Fibroblast of skin of left quadriceps (primary cell): ENCODE data around the gene GALNT9.

Experiments used
- DNase-seq, 2 experiments: peaks; one replicate each; pipeline ENCODE4 v3.0.0-alpha.2; 2013; ENCODE audit warnings: low read depth in 2 of 2

GALNT9 gene

DNA sequence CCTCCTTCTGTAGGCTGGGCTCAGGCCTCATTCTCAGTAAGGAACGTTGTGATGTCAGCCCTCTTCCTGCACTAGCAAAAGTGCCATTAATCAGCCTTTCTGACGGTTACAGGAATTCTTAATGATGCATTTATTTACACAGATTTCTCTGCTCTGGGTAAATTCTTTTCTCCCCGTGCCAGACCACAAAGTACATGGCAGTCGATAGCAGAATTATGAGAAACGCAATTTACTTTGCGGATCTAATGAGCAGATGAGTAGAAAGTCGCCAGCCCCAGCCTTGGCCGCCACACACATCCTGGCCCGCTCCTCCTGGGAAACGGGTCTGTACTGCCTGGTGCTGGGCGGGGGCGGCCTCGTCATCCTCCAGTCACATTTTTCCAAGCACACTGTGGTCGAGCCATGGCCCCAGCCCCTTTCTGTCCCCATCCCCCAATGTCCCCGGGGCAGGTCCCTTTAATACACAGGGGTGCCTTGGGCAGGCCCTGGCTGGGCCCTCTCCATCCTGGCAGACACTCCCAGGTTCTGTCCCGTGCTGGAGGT lies 159.2 kb downstream of the GALNT9 start:
- peak; percentile 76 to 78 for DNase-seq

DNA sequence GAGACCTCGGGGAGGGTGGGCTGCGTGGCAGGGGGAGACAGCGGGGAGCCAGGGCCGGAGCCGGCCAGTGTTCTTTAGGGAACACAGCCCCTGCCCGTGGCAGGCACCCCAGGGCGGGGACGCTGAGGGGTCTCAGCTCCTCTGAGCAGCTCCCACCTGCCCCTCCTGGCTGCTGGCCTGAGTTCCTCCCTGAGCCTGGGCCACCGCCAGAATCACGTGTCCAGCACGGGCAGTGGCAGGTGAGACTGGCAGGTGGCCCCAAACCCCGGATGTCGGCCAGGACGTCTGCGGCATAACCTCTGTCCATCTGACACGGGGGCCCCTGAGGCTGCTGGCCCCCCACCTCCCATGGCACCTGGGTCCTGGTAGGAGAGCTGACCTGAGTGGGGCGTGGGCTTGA lies 160.0 kb downstream of the GALNT9 start:
- DNase-seq, result no peak

DNA sequence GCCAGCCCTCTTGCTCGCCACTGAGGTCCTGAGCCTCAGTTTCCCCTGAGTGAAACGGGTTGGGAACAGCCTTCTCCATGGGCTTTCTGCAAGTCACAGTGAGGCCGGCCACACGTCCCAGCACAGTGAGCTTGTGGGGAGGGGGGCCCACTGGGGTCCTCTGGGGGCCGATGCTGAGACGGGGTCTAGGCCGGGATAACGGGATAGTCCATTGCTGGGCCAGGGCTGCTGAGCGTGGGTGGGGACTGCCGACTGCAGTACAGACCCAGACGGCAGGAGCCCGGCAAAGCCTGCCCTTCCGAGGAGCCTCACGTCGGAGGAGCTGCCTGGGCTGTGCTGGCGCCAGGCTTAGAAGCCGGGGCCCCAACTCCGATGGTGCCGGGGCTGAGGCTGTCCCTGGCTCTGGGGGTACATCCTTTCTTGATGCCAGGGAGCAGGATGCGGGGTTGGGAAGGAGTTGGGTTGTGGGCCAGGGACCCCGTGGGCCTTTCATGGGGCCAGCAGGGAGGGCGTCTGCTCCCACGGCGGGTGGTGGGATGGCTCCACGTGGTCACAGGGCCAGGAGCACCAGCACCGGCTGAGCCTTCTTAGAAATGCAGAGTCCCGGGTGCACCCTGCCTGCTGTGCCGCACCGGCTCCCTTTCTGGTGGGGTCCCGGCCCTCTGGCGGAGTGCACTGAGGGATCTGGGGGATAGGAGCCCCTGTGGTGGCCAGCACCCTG lies 160.9 kb downstream of the GALNT9 start:
- DNase-seq, result no peak

DNA sequence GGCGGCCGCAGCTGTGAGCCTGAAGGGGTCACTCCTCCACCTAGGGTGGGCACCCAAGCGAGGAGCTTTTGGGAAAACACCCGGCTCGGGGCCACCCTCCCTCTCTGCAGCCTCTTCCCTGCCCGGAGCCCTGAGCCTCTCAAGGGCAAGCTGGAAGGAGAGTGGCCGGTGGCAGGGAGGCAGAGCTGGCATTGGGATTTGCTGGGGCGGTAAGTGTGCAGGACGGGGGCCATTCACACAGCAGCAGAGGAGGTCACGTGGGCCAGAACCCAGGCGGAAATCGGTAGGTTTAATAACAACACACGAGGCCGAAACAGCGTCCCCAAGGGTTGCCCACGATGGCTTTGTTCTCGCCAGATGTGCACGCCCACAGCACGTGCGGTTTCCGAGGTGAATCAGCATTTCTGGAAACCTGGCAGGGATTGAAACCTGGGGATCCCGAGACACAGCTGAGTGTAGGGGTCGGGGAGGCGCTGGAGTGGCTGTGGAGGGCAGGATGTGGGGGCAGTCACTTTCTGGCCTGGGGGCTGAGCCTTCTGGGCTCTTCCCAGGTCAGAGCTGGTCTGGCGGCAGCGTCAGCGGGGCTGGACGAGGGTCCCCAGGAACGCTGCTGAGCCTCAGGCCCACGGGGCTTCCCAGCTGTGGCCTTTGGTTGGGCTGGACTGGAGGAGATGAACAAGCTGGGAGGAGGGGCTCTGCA lies 161.6 kb downstream of the GALNT9 start:
- no peak for DNase-seq

DNA sequence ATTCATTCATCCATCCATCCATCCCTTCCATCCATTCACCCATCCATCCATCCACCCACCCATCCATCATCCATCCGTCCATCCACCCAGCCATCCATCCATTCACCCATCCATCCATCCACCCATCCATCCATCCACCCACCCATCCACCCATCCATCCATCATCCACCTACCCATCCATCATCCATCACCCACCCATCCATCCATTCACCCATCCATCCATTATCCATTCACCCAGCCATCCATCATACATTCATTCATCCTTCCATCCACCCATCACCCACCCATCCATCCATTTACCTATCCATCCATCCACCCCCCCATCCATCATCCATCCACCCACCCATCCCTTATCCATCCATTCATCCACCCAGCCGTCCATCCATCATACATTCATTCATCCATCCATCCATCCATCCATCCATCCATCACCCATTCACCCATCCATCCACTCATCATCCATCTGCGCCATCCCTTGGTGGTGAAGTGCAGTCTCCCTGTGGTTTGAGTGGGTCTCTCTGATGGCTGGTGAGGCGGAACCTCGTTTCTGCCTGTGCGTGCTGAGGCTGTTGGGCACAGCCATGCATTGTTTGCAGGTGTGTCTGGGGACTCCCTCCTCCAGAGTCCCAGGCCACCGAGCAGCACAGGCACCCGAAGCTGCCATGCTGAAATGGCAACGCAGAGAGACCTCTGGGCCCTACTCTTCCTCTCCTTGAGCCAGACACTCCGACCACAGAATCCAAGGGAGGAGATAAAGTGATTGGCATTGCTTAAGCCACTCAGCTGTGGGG lies 162.4 kb downstream of the GALNT9 start:
- DNase-seq, result no peak

DNA sequence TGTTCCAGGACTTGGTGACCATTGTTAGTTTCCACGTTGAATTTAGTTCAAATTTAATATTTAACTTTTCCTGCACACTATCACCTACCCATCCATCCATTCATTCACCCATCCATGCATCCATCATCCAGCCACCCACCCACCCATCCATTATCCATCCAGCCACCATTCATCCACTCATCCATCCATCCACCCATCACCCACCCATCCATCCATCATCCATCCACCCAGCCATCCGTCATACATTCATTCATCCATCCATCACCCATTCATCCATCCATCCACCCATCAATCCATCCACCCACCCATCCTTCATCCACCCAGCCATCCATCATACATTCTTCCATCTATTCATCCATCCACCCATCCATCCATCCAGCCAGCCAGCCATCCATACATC lies 163.3 kb downstream of the GALNT9 start:
- DNase-seq, result no peak

DNA sequence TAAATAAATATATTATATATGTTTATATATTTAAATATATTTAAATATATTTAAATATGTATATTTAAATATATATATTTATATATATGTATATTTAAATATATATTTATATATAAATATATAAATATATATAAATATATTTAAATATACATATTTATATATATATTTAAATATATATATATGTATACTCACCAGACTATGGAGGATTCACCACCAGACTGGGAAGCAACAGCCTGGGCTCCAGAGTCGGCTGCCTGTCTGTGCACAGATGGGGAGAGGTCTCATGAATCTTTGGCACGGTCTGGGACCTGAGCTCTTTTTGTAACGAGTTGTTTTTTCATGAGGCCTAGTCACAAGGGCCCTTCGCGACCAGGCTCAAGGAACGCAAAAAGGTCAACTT lies 163.8 kb downstream of the GALNT9 start:
- DNase-seq, result no peak

DNA sequence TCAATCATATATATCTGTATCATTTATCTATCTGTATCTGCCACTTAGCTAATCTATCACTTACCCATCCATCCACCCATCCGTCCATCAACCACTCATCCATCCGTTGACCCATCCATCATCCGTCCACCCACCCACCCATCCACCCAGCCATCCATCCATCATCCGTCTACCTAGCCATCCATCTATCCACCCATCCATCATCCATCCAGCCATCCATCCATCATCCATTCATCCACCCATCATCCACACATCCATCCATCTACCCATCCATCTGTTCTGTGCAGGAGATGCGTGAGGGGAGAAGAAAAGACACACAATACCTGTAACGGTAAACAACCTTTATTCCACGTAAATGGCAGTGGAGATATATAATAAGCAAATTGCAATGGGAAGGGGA lies 165.0 kb downstream of the GALNT9 start:
- no peak for DNase-seq

DNA sequence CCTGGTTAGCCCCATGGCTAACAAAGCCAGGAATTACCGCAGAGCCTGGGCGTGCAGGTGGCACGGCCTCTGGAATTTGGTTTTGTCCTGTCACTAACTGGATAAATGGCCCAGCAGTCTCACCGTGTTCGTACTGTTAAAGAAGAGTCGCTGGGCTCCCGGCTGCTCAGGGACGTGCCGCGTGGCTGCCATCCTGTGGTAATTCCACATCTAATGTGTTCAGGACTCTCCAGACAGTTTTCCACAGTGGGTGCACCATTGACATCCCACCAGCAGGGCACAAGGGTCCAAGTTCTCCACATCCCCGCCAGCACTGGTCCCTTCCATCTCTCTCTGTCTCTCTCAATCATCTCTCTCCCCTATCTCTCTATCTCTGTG lies 165.5 kb downstream of the GALNT9 start:
- DNase-seq, result no peak

DNA sequence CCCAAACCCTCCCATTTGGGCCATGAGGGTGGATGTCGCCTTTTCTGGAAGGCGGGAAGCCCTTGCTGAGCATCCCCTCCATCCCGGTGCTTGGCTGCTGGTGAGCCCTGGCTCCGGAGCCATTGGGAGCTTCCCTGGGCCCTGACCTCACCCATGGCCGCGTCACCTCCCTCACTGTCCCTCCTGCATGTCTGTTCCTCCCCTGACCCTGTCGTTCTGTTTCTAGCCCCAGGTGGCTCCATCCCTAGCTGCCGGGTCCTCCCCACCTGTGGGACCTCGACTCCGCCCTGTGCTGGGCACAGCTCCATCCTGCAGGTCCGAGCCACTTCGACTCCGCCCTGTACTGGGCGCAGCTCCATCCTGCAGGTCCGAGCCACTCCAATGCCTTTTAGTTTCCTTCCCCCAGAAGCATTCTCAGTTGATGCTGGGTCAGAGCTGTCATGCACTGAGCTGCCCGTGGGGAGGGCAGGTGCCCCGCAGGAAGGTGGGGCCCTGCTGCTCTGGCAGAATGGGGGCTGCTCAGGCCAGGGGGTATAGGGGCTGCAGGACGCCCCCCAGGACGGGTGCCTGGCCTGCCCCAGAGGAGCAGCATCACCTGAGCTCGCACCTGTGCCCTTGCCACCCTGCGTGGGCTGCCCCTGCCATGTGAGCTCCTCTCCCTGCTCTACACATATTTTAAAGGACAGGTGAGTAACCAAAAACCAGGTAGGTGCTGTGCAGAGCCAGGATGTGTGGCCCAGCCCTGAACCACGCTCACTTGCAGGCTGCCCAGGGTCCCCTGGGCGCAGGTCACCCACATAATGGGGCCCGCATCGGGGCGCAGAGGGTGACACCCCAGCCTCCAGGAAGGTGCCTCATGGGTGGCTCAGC lies 166.1 kb downstream of the GALNT9 start:
- no peak for DNase-seq

DNA sequence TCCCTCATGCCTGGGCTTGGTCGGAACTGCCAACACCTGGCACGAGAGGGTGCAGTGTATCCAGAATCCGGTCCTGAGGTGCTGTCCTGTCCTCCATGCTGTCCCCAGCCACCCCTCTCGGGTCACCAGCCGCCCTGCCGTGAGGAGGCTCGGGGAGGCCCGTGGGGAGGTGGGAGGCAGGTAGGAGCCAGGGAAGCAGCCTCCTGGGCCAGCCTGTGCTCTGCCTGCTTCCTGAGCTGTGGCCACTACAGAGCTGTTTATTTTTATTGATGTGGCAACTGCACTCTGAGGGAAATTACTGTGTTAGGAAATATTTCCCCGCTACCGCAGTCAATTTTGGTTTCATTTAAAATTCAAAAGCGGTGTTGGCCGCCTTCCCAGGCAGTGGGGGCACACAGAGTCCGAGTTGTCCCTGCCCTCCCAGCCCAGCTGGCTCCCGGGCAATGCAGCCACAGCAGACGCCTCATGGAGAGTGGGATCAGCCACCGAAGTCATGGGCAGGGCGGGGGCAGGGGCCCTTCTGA lies 166.8 kb downstream of the GALNT9 start:
- peak; percentile 12 to 29 for DNase-seq

DNA sequence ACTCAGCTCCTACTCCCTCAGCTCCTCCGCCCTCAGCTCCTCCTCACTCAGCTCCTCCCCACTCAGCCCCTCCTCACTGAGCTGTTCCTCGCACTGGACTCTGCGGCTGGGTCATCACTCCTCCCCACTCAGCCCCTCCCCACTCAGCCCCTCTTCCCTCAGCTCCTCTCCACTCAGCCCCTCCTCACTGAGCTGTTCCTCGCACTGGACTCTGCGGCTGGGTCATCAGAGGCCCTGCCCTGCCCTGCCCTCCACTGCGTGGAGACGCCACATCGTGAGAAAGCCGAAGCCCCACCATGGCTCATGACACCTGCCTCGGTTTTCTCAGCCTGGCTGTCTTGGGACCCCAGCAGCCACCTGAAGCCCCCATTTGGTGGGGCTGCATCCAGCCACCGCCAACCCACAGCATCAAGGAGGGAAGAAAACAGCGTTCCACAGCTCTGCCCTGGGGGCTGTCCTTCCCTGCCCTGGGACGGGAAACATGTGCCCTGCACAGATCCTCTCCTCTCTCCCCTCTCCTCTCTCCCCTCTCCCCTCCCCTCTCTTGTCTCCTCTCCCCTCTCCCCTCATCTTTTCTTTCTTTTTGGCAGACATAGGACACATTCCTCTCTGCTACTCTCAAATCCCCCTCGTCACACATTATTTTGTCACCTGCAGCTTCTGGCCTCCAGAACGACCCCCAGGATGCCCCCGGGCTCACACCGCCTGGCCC lies 167.4 kb downstream of the GALNT9 start:
- DNase-seq, result no peak

DNA sequence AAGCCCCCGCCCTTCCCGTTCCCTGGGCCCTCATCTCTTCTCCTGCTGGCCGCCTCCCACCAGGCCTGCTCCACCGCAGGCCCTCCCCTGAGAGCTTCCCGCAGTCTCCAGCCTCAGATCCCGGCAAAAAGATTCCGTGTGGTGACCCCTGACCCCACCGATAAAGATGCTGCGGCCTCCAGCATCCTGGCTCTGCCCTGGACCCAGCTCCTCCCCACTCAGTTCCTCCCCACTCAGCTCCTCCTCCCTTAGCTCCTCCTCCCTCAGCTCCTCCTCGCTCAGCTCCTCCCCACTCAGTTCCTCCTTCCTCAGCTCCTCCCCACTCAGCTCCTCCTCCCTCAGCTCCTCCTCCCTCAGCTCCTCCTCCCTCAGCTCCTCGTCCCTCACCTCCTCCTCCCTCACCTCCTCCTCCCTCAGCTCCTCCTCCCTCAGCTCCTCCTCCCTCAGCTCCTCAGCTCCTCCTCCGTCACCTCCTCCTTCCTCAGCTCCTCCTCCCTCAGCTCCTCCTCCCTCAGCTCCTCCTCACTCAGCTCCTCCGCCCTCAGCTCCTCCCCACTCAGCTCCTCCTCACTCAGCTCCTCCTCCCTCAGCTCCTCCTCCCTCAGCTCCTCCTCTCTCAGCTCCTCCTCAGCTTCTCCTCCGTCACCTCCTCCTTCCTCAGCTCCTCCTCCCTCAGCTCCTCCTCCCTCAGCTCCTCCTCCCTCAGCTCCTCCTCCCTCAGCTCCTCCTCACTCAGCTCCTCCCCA lies 168.2 kb downstream of the GALNT9 start:
- no peak for DNase-seq

DNA sequence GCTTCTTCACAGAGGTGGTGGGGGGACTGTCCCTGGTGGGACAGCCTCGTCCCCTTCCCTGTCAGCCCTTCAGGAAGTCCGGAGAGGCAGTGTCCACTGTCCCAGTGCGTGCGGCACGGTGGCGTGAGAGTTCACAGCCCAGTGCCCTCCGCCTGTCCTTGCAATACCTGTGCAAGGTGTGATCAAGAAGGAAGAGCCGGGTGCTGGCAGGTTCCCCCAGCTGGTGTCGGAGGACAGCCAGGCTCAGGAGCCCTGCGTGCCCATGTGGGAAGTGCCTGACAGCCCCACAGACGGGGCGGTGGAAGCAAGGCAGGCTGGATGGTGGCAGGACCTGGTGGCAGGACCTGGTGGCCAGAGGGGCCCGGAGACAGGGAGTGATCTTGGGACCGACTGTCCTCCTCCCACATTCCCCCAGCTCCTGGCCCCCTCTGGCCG lies 168.8 kb downstream of the GALNT9 start:
- DNase-seq, result no peak

DNA sequence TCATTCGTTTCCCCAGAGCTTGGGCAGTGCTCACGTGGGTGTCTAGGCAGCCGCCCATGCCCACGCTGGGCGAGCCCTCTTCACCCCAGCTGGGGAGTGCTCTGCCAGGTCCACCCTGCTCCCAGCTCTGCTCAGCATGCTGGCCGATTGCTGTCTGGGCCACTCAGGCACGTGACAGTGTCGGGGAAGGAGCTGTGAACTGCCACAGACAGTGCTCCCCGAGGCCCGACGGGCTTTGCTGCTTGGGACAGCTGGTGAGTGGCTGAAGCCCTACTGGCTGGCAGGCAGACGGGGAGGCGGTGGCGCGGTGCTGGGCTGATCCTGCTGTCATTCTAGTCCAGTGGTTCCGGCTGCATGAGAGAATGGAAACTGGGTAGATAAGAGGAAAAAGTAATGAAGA lies 169.4 kb downstream of the GALNT9 start:
- DNase-seq, result no peak

DNA sequence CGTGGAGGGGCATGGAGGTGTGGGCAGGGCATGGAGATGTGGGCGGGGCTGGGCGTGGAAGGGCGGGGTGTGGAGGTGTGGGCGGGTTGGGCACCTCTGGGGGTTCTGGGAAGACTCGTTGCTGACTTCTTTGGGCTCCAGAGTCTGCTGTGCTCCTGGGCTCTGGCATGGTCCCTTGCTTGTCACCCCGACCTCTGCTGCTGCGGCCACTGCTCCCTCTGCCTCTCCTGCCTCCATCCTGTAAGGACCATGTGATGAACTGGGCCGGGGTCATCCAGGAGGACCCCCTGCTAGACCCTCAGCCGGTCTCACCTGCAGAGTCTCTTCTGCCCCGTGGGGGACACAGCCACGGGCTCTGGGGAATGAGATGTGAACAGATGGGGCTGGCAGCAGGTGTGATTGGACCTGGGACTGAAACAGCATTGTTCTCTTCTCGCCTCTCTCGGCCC lies 169.8 kb downstream of the GALNT9 start:
- DNase-seq, result no peak

DNA sequence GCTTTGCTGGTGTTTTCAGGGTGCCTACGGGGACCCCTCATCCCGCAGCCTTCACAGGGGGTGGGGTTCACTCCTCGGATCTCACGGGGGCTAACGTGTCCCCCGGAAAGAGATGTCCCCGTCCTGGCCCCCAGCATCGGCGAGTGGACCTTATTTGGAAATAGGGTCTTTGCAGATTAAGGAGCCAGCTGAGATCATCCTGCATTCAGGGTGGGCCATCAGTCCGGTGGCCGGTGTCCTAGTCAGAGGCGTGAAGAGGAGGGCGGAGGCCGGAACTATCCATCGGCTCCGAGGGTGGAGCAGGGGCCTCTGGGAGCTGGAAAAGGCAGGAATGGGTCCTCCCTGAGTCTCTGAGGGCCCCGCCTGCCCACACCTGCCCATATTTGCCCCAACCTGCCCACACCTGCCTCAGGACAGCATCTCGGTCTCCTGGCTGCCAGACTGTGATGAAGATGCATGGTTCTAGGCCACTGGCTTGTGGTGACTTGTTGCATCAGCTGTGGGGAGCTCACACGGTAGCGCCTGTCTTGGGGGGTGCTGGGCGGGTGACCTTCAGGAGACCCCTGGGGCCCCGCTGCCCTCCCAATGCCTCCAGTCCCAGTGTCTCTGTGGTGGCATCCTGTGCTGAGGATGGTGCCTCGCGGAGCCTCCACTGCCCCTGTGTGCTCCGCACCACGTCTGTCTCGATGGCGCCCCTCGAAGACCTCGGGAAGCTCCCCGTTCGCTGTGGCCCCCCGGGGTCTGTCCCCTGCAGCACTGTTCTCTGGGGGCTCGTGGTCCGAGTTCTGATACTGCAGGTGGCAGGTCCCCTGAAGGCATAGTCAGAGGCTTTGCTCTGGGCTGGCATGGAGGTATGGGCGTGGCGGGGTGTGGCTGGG lies 170.5 kb downstream of the GALNT9 start:
- DNase-seq, result no peak

DNA sequence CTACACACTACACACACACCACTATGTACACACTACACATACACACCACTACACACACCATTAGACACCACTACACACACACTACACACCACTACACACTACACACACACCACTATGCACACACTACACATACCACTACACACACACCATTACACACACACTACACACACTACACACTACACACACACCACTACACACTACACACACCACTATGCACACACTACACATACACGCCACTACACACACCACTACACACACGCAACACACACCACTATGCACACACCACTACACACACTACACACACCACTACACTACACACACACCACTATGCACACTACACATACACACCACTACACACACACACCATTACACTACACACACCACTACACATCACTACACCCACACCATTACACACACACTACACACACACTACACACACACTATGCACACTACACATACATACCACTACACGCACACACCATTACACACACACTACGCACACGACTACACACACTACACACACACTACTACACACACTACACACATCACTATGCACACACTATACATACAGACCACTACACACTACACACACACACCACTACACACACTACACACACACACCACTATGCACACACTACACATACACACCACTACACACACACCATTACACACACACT lies 171.5 kb downstream of the GALNT9 start:
- no peak for DNase-seq
